GM12873 (cell line): ENCODE measurements around the gene TUBB3.

Experiments used
- CTCF ChIP-seq: IDR thresholded peaks from 2 replicates; pipeline ENCODE4 v1.5.1; 2012; ENCODE audit warnings: low read depth, mild to moderate bottlenecking, moderate library complexity, low read length, control low read depth; ENCODE audit not compliant: insufficient read depth; ENCODE audit errors: missing control alignments

TUBB3 gene

GRCh38 chr16:89961920-89962319 lies 38.8 kb downstream of the TUBB3 start:
- no peak for TF ChIP-seq CTCF

GRCh38 chr16:89962754-89963498 lies 39.8 kb downstream of the TUBB3 start:
- TF ChIP-seq CTCF, result no peak

- no peak for TF ChIP-seq CTCF
Observed at GRCh38 chr16:89964201-89964600, 41.1 kb downstream of the TUBB3 start.

GRCh38 chr16:89965447-89966225 lies 42.5 kb downstream of the TUBB3 start:
- no peak for TF ChIP-seq CTCF

- no peak for TF ChIP-seq CTCF
Observed at GRCh38 chr16:89966756-89967155, 43.6 kb downstream of the TUBB3 start.

- no peak for TF ChIP-seq CTCF
Observed at GRCh38 chr16:89969741-89970410, 46.7 kb downstream of the TUBB3 start.
